ENCODE results near the gene ACAA1. TPM values are rescaled to one million over a fixed set of nuclear protein-coding genes. Genes with fewer than 3 reads are reported as not detected.
"Not testable (repeated sequence)": the region's sequence is repeated elsewhere in the genome, so short reads cannot be mapped to it uniquely, and the experiment has no call there.

The ACAA1 gene, protein sequence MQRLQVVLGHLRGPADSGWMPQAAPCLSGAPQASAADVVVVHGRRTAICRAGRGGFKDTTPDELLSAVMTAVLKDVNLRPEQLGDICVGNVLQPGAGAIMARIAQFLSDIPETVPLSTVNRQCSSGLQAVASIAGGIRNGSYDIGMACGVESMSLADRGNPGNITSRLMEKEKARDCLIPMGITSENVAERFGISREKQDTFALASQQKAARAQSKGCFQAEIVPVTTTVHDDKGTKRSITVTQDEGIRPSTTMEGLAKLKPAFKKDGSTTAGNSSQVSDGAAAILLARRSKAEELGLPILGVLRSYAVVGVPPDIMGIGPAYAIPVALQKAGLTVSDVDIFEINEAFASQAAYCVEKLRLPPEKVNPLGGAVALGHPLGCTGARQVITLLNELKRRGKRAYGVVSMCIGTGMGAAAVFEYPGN
- 10 to 100 TPM; 29.8 to 41.9 TPM for total RNA-seq
- long read RNA-seq, donor 1, transcript ACAA1-202 (12 exons, 1,785 nt): major isoform, 16 of 29 reads
- long read RNA-seq, donor 1, partial matches to known transcripts: 5 of 29 reads
- long read RNA-seq, donor 1, other reads (novel, unspliced or antisense): 8 of 29 reads
- long read RNA-seq, donor 2, transcript ACAA1-202 (12 exons, 1,785 nt): major isoform, 147 of 207 reads
- long read RNA-seq, donor 2, transcript ACAA1-203 (10 exons, 1,944 nt): minor isoform, 6 of 207 reads
- long read RNA-seq, donor 2, partial matches to known transcripts: 2 of 207 reads
- long read RNA-seq, donor 2, other reads (novel, unspliced or antisense): 50 of 207 reads

DNA sequence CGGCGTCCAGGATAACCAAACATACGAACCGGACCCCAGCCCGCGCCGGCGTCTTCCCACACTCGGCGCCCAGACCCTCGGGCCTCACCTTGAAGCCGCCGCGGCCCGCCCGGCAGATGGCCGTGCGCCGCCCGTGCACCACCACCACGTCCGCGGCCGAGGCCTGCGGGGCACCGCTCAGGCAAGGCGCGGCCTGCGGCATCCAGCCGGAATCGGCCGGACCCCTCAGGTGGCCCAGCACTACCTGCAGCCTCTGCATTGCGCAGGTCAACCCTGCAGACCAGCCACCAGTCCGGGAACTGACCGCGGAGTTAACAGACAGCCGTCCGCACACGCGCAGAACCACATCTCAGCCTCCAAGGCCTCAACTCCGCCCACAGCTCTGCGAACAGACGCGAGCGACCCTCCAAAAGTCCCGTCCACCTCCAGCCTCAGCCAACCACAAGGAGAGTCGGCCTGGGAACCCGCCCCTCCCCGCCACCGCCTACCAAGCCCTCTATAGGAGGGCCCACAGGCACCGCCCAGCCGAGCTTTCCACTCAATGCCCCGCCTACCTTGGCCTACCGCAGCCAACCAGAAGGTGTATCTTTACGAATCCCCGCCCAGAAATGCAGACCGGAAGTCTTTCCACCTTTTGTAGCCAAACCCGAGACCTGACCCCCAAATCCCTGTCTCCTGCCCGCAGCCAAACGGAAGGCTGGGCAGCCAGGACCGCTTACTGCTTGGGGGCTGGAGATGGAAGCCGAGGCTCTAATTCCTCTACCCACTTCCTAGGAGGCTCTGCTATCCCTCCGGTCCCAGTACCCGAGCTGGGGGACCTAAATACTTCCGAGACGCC is at the start of gene ACAA1:
Gene ACAA1 (minus strand): TSS at position 351 of the 838 bp plus-strand sequence. CDS start 92 bp downstream, at position 259.
- peak; percentile 100 for DNase-seq (ENCODE audit: low spot score)
- intact Hi-C loops (cut with DNase I): loop anchor here in 1 of 2 donors (10.0 kb wide), 1 partner anchor 108 kb away; no protein-coding TSS in a partner anchor

DNA sequence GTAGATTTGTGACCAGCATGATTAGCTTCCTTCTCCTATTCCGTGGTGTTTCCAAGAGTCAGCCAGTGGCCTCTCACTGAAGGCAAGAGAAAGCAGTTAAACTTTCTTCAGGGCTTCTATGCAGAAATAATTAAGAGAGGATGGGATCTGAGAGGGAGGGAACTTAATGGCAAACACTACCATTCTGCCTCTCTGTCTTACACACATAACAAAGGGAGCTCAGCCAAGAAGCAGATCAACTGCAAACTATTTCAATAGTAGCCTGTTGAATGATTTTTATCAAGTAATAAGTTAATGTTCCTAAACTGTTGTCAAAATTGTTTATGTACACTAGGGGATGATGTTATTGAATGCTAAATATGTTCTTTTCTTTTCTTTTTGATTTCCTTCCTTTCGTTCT is 40.3 kb upstream of the ACAA1 start:
- intact Hi-C loops (cut with DNase I): no loop called here
- DNase-seq (ENCODE audit: low spot score): no peak

DNA sequence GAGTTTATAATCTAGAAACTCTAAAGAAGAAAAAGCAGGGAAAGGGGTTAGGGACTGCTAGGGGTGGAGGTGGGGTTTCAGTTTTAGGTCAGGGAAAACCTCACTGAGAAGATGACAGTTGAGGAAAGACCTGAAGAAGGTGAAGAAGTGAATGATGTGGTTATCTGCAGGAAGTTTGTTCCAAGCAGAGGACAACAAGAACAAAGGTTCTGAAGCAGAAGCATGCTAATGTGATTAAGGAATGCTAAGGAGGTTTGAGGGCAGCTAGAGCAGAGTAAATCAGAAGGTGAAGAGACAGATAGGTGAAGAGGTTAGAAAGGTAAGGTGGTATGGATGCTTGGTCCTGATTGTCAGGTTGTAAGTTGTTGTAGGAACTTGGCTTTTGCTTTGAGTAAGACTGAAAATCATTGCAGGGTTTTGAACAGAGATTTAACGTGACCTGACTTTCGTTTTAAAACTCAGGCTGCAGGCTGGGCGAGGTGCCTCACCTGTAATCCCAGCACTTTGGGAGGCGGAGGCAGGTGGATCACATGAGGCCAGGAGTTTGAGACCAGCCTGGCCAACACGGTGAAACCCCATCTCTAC is 37.0 kb upstream of the ACAA1 start:
- no peak for DNase-seq (ENCODE audit: low spot score)
- intact Hi-C loops (cut with DNase I): no loop called here

DNA sequence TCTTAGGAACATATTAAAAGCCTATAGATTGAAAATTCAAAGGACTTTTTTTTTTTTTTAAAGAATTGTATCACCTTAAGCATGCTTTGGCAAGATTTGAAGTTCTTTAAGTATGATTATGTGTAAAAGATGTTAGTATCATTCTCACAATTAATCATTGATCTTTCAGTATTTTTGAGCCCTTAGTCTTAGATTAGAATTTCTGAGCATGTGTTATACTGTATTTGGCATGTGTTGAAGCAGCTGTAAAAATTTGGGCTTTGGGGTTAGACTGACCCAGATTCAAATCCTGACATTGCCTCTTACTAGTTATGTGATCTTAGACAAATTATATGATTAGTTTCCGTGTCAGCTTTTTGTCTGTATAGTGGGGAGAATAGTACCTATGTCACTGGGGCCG is 34.7 kb upstream of the ACAA1 start:
- no peak for DNase-seq (ENCODE audit: low spot score)

DNA sequence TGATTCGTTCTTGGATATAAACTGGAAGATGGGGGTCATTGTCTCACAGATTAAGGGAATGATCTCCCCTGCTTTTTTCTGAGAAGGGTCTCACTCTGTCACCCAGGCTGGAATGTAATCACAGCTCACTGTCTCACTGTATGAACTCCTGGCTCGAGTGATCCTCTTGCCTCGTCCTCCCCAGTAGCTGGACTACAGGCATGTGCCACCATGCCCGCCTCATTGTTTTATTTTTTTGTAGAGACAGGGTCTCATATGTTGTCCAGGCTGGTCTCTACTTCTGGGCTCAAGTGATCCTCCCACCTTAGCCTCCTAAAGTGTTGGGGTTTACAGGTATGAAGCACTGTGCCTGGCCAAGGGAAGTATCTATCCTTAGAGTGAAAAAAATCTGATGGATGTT is 33.8 kb upstream of the ACAA1 start:
- intact Hi-C loops (cut with DNase I): no loop called here
- DNase-seq (ENCODE audit: low spot score): no peak

More for the DNA sequence above, 34.7 kb upstream of the ACAA1 start:
- intact Hi-C loops (cut with DNase I): no loop called here

DNA sequence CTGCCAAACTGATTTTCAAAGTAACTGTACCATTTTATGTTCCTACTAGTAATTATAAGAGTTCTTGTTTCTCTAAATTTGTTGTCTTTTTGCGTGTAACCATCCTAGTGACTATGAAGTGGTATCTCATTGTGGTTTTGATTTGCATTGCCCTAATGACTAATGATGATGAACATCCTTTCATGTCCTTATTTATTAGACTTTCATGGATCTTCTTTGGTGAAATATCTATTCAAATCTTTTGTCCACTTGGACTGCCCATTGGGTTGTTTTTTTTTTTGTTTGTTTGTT is 32.0 kb upstream of the ACAA1 start:
- DNase-seq (ENCODE audit: low spot score): no peak
- intact Hi-C loops (cut with DNase I): no loop called here

DNA sequence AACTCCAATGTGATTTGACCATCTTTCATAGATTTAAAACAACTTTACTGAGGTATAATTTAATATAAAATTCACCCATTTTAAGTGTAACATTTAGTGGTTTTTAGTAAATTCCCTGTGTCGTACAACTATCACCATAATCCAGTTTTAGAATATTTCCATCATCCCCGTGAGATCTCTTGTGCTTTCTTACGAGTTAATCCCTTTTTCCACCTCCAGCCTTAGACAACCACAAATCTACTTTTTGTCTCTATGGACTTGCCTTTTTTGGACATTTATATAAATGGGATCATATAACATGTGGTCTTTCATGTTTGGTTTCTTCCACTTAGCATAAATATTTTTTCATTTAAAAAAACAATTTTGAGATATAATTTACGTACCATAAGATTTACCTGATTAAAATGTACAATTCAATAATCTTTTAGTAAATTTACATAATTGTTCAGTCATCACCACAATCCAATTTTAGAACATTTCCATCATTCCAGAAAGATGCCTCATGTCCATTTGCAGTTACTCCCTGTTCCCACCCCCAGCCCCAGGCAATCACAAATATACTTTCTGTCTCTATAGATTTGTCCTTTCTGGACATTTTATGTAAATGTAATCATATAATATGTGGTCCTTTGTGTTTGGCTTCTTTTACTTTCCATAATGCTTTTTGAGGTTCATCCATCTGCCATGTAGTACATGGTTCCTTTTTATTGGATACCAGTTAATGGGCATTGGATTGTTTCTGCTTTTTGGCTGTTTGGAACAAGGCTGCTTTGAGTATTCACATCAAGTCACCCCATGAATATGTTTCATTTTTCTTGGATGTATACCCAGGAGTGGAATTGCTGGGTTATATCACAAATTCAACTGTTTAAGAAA is 31.5 kb upstream of the ACAA1 start:
- no peak for DNase-seq (ENCODE audit: low spot score)
- intact Hi-C loops (cut with DNase I): no loop called here

DNA sequence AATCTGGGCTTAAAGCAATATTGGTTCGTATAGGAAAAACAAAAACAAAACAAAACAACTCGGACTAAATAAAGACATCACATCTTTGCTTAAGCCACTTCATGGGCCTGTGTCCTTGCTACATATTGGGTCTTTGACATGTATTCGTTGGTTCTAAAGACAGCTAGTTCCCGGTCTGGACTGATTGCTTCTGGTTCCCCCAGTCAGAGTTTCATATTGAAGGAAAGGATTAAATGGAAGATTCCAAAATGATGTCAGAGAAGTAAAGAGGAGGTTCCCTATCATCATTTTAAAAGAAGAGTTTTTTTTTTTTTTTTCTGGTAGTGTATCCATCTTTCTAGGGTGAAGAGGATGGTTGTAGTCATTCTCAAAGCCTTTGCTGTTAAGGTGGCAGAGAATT is 30.7 kb upstream of the ACAA1 start:
- DNase-seq (ENCODE audit: low spot score): no peak
- intact Hi-C loops (cut with DNase I): no loop called here

DNA sequence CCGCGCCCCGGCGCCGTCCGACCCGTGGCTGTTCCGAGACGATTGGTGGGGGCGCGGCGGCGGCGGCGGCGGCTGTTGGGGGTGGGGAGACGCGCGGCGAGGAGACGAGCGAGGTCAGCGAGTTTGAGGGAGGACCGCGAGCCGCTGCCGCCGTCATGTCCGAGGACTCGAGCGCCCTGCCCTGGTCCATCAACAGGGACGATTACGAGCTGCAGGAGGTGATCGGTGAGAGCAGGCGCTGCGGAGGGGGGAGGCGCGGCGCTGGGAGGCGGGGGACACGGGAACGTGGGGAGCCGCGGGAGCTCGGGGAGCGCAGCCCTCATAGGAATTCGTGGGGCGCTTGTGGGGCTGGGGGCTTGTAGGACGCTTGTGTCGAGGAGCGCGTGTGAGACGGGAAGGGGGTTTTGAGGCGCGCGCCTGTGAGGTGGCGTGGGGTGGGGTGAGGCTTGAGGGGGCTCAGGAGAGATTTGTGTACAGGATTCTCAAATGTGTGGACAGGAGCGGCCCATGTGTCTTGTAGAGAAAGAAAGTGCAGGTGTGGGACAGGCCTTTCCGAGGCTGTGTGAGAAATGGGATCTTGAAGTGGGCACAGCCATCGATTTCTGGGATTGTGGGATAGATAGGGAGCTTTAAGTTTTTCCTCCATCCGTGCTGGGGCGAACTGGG is 28.9 kb upstream of the ACAA1 start:
- peak; percentile 91 for DNase-seq (ENCODE audit: low spot score)

DNA sequence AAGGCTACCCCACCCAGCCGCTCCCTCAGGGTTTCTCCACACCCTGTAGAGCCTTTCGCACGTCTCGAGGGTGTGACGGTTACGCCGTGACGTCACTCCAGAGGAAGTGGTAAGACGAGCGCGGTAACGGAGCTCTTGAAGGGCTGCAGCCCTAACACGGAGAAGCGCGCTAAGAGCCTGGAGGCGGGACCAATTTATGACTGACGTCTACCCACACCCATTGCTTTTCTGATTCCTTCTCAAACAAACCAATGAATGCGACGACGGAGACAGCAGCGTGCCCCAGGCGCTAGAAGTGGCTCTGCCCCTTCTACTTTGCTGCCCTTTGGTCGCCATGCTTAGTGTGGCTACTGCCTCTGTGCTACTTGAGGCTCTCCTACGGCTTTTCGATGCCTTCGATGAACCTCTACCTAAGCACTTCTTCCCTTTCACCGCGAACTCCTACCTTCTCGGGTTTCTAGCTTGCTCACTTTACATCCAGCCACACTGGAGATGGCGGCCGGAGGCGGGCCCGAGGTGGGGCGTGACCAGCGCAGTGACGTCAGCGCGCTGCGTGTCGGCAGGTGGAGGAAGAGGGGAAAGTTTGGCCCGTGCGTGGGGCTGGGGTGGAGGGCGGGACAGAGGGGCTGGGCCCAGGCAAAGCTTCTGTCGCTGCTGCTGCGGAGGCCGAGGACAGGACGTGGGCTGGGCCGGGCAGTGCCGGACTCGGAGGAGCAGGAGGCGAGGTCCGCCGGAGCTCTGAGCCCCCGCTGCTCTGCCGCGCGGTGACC is 28.2 kb upstream of the ACAA1 start, which contains the start of gene OXSR1:
Gene OXSR1 (plus strand): TSS at position 586 of the 770 bp plus-strand sequence. CDS start 340 bp downstream, outside the sequence.
- intact Hi-C loops (cut with DNase I): no loop called here
- DNase-seq (ENCODE audit: low spot score): peak; percentile 100

More for the DNA sequence above, 28.9 kb upstream of the ACAA1 start:
- intact Hi-C loops (cut with DNase I): no loop called here

DNA sequence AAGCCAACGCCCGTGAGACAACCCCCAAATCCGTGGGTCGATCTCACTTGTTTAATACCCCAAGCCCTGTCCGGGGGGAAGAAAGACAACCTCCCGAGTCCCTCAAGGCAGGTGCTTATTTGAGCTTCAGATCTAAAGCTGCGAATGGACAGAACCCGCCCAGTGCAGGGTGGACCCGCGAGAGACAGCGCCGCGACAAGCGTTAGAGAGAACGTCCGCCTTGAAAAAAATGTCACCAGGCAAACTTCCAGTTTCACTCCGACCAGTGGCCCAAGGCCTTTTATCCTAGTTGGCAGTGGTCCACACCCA is 27.7 kb upstream of the ACAA1 start:
- DNase-seq (ENCODE audit: low spot score): no peak
- intact Hi-C loops (cut with DNase I): no loop called here

DNA sequence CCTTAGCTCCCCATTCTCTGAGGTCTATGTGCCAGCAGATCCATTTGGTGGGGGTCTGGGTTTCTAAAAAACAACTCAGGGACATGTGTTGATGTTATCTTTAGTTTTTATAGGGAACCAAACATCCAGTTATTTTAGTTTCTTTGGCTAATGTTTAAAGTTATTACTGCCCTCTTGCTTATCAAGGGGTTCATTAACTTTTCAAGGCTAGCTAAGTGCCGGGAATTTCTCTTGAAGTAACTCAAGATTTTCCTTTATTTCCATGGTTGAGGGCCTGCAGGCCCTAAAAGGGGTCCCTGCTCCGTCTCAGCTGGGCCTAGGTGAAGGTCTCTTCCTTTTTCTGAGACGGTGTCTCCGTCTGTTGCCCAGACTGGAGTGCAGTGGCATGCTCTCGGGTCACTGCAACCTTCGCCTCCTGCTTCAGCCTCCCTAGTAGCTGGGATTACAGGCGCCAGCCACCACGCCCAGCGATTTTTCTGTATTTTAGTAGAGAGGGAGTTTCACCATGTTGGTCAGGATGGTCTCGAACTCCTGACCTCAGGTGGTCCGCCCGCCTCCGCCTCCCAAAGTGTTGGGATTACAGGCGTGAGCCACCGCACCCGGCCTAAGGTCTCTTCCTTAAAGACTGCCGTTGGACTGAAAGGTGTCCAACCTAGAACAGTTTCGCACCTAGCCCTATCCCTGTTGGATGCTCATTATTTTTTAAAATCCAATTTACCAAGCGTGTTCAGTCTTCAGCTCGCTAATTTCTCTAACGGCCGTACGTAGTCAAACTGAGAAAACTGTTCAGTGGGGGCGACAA is 27.1 kb upstream of the ACAA1 start:
- DNase-seq (ENCODE audit: low spot score): no peak
- intact Hi-C loops (cut with DNase I): no loop called here

DNA sequence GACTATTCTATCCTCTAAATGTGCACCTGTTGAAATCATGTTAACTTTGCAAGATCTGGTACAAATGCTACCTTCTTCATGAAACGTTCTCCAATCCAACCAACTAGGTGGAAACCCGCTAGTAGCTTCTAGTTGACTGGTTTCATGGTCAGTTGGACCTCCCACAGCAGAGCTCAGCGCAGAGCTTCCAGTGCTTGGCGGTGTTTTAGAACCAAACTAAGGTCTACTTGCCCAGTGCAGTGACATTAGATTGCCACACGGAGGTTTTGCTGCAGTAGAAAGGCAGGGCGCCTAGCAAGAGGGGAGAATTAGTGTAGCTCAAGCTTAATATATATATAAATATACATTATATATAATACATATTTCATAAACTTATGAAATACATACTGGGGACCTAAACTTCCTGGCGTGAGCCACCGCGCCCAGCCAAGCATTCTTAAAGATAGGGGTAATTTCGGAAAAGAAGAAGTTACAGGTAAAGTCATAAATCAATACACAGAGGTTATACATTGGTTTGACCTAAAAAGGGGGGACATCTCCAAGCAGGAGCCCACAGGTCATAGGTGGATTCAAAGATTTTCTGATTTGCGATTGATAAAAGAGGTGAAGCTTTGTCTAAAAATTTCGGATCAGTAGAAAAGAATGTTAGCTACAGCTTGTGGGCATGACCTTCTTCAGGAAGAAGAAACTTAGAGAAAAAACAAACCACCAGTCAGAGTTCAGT is 26.4 kb upstream of the ACAA1 start:
- intact Hi-C loops (cut with DNase I): no loop called here
- no peak for DNase-seq (ENCODE audit: low spot score)

DNA sequence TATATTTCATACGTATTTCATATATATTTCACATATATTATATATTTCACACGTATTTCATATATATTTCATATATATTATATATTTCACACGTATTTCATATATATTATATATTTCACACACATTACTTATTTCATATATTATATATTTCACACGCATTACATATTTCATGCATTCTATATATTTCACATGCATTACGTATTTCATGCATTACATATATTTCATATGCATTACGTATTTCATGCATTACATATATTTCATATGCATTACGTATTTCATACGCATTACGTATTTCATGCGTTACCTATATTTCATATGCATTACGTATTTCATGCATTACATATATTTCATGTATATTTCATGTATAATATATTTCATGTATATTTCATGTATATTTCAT is 23.8 kb upstream of the ACAA1 start:
- intact Hi-C loops (cut with DNase I): not testable (repeated sequence)

DNA sequence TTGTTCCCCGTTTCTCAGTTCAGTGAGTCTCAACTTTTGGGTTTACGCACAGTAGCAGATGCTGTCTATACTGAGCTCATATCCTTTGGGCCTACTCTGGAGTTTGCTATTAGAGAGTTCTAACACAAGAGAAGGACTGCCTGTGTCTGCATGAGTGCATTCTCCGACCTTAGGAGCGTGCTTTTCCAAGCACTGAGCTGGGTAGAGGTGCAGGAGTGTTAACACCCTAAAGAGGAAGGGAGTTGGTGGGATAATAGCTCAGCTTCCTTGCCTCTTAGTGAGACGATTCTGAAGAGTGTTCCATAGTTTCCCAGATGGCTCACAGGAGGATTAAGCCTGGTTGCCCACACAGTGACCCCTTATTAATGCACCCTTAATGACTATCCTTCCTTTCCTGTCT is 21.5 kb upstream of the ACAA1 start:
- intact Hi-C loops (cut with DNase I): loop anchor here in 1 of 2 donors (2.0 kb wide), 1 partner anchor 64 kb away; no protein-coding TSS in a partner anchor
- no peak for DNase-seq (ENCODE audit: low spot score)

More for the DNA sequence above, 23.8 kb upstream of the ACAA1 start:
- not testable (repeated sequence) for DNase-seq (ENCODE audit: low spot score)

DNA sequence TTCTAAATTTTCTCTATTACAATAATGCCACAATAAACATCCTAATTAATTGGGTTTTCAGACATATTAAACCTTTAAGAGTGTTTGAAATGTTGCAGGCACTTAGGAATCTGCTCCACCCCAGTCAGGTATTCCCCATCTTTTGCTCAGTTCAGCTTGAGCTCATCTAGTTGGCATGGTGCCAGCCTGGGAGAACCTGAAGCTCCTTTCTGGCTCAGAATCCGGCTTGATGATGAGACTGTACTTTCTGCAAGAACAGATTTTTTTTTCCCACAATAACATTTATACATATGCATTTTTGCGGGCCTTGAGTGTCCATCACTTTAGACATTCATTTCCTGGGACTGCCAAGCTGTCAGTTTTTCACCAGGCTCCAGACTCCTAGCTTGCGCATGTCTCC is 20.7 kb upstream of the ACAA1 start:
- no peak for DNase-seq (ENCODE audit: low spot score)
- intact Hi-C loops (cut with DNase I): no loop called here

Data from posterior vena cava (tissue), 2 donors.